Measurements from ENCODE around the gene P2RX4. TPM values are rescaled to one million over a fixed set of nuclear protein-coding genes. Genes with fewer than 3 reads are reported as not detected.

Gene P2RX4
- total RNA-seq, 1 donor from 2014 or later: 4.3 TPM

GRCh38 chr12:121214166-121214777 lies 4.3 kb downstream of the P2RX4 start:
- H3K36me3 ChIP-seq: peaks cover 3 to 11% of the 10 kb centered on the region in 2 donors
- peaks cover 0 to 6% of the 10 kb centered on the region in 2 donors for H3K4me1 ChIP-seq
- peak overlapping the region; percentile 62 for H3K27ac ChIP-seq
- intact Hi-C loops (cut with DNase I): no loop called here
- no peaks in the 10 kb centered on the region for H3K9me3 ChIP-seq
- no peak for DNase-seq (ENCODE audit: low spot score in 2 of 2)
- TF ChIP-seq CTCF (IDR thresholded peaks at IDR 0.05): no peak
- H3K4me3 ChIP-seq: no peak overlapping the region
- H3K27me3 ChIP-seq: no peaks in the 10 kb centered on the region

- intact Hi-C loops (cut with DNase I): no loop called here
- TF ChIP-seq CTCF (IDR thresholded peaks at IDR 0.05): no peak
- peaks cover 0 to 6% of the 10 kb centered on the region in 2 donors for H3K4me1 ChIP-seq
- peaks cover 3 to 11% of the 10 kb centered on the region in 2 donors for H3K36me3 ChIP-seq
- H3K27ac ChIP-seq: peak overlapping the region; percentile 62
- no peaks in the 10 kb centered on the region for H3K27me3 ChIP-seq
- no peak overlapping the region for H3K4me3 ChIP-seq
- H3K9me3 ChIP-seq: no peaks in the 10 kb centered on the region
- DNase-seq (ENCODE audit: low spot score in 2 of 2): no peak
These were observed 5.2 kb downstream of the P2RX4 start for GRCh38 chr12:121214855-121215745.

GRCh38 chr12:121216102-121216501 lies 6.2 kb downstream of the P2RX4 start:
- Histone ChIP-seq H3K4me3 (no peak overlapping the region), H3K27me3 (no peaks in the 10 kb centered on the region), H3K27ac (no peak overlapping the region), H3K9me3 (no peaks in the 10 kb centered on the region), H3K4me1 (peaks cover 0 to 3% of the 10 kb centered on the region in 2 donors), H3K36me3 (peaks cover 3 to 11% of the 10 kb centered on the region in 2 donors)
- no peak for DNase-seq (ENCODE audit: low spot score in 2 of 2)
- no peak for TF ChIP-seq CTCF (IDR thresholded peaks at IDR 0.05)
- intact Hi-C loops (cut with DNase I): no loop called here

GRCh38 chr12:121217063-121217462 lies 7.1 kb downstream of the P2RX4 start:
- Histone ChIP-seq H3K4me1 (peaks cover 0 to 3% of the 10 kb centered on the region in 2 donors), H3K27ac (no peak overlapping the region), H3K27me3 (no peaks in the 10 kb centered on the region), H3K4me3 (no peak overlapping the region), H3K36me3 (peaks cover 3 to 17% of the 10 kb centered on the region in 2 donors), H3K9me3 (no peaks in the 10 kb centered on the region)
- no peak for DNase-seq (ENCODE audit: low spot score in 2 of 2)
- intact Hi-C loops (cut with DNase I): no loop called here
- no peak for TF ChIP-seq CTCF (IDR thresholded peaks at IDR 0.05)

GRCh38 chr12:121217761-121218160 lies 7.8 kb downstream of the P2RX4 start:
- no peaks in the 10 kb centered on the region for H3K27me3 ChIP-seq
- no peak overlapping the region for H3K4me3 ChIP-seq
- H3K4me1 ChIP-seq: peaks cover 0 to 3% of the 10 kb centered on the region in 2 donors
- intact Hi-C loops (cut with DNase I): no loop called here
- H3K27ac ChIP-seq: no peak overlapping the region
- H3K36me3 ChIP-seq: peaks cover 6 to 21% of the 10 kb centered on the region in 2 donors
- DNase-seq (ENCODE audit: low spot score in 2 of 2): no peak
- H3K9me3 ChIP-seq: no peaks in the 10 kb centered on the region
- no peak for TF ChIP-seq CTCF (IDR thresholded peaks at IDR 0.05)

Data from ascending aorta (tissue), 2 donors.